Measurements from ENCODE around the gene SMPD1. TPM values are rescaled to one million over a fixed set of nuclear protein-coding genes. Genes with fewer than 3 reads are reported as not detected.

Gene SMPD1
- total RNA-seq, 1 experiment from 2014 or later: 176 TPM

DNA sequence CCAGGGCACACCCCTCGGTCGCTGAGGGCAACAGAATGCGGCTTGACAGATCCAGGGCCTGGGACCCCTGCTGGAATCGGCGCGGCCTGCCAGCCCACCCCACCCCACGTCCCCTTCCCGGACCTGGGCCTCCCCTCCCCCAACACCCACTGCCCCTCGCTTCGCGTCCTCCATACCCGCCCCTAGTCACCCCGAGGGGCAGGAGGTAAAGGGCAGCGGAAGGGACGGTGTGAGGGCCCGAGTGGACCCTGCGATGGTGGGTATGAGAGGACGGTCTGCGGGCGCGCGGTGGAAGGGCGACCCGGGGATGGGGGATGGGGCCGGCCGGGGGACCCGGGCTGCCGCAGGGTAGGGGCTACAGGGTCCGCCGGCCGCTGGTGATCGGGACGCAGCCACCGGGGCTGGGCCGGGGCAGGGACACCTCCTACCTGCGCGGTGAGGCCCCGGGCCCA lies 28.3 kb downstream of the SMPD1 start:
- Histone ChIP-seq H3K27me3 (replicated peaks; ENCODE audit: insufficient read depth, low read depth, low read length, poor library complexity) (no peaks in the 10 kb centered on the region), H3K27ac (ENCODE audit: low read depth, low read length, poor library complexity, severe bottlenecking) (peak overlapping the region; percentile 90), H3K9me3 (ENCODE audit: low read depth, low read length, poor library complexity, severe bottlenecking) (no peaks in the 10 kb centered on the region), H3K4me1 (ENCODE audit: insufficient read depth, low read length, poor library complexity, severe bottlenecking) (peaks cover 13% of the 10 kb centered on the region), H3K4me3 (ENCODE audit: low read depth, low read length, poor library complexity, severe bottlenecking) (peak overlapping the region; percentile 87), H3K36me3 (ENCODE audit: insufficient read depth, low read length, poor library complexity, severe bottlenecking) (no peaks in the 10 kb centered on the region)
- CTCF ChIA-PET: no interaction called here
- no TSS peak for BruUV-seq (replicated peaks)
- TF ChIP-seq, protein P1, sequence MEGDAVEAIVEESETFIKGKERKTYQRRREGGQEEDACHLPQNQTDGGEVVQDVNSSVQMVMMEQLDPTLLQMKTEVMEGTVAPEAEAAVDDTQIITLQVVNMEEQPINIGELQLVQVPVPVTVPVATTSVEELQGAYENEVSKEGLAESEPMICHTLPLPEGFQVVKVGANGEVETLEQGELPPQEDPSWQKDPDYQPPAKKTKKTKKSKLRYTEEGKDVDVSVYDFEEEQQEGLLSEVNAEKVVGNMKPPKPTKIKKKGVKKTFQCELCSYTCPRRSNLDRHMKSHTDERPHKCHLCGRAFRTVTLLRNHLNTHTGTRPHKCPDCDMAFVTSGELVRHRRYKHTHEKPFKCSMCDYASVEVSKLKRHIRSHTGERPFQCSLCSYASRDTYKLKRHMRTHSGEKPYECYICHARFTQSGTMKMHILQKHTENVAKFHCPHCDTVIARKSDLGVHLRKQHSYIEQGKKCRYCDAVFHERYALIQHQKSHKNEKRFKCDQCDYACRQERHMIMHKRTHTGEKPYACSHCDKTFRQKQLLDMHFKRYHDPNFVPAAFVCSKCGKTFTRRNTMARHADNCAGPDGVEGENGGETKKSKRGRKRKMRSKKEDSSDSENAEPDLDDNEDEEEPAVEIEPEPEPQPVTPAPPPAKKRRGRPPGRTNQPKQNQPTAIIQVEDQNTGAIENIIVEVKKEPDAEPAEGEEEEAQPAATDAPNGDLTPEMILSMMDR (conservative IDR thresholded peaks at IDR 0.05; ENCODE audit: low read depth, low read length): no peak
- TF ChIP-seq EZH2 (IDR thresholded peaks at IDR 0.05; ENCODE audit: borderline replicate concordance, low read depth, low read length, poor library complexity, severe bottlenecking): no peak
- no peak for DNase-seq (ENCODE audit: low spot score)
- POLR2A ChIA-PET (ENCODE audit: low non-redundant PET): interaction anchor here (0.5 kb wide), 1 partner anchor 46 kb away, joined by 6 read pairs; no protein-coding TSS in a partner anchor
- intact Hi-C loops (cut with micrococcal nuclease; ENCODE audit: unreplicated experiment): loop anchor here (2.0 kb wide), 1 partner anchor 20 kb away; no protein-coding TSS in a partner anchor

DNA sequence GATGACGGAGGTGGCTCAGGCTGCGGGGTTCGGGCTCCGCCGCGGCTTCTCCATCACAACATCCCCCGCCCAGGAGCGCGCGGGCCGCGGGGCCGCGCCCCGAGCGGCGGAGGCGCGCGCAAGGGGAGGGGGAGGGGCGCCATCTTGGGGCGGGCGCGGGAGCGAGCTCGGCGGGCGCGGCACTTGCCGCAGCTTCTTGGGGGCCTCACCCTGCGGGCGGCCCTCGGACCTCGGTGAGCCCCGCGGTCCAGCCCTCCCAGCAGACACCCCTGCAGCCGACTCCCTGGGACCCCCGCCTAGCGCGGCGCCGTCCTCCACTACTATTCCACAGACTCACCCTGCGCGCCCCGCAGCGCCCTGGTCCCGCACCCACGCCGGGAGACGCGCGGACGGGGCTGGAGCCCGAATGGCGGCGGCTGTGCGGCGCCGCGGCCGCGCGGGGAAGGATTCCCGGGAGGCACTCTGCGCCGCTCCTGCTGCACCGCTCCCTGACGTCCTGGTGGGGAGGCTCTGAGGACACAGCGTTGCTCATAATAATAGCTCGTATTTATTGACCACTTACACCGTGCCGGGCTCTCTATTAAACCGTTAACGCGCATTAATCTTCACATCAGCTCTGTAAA lies 28.8 kb downstream of the SMPD1 start, which contains the start of gene APBB1:
Gene APBB1, minus strand, starts transcription at position 86 of the 623 bp plus-strand sequence. CDS start 7,747 bp downstream, outside the sequence.
- intact Hi-C loops (cut with micrococcal nuclease; ENCODE audit: unreplicated experiment): loop anchor here (2.0 kb wide), 1 partner anchor 20 kb away; no protein-coding TSS in a partner anchor
- POLR2A ChIA-PET (ENCODE audit: low non-redundant PET): no interaction called here
- Histone ChIP-seq H3K4me1 (ENCODE audit: insufficient read depth, low read length, poor library complexity, severe bottlenecking) (peaks cover 11% of the 10 kb centered on the region), H3K4me3 (ENCODE audit: low read depth, low read length, poor library complexity, severe bottlenecking) (peak within 1 kb of the TSS; percentile 87), H3K27ac (ENCODE audit: low read depth, low read length, poor library complexity, severe bottlenecking) (peak within 1 kb of the TSS; percentile 90), H3K27me3 (replicated peaks; ENCODE audit: insufficient read depth, low read depth, low read length, poor library complexity) (no peaks in the 10 kb centered on the region), H3K9me3 (ENCODE audit: low read depth, low read length, poor library complexity, severe bottlenecking) (no peaks in the 10 kb centered on the region), H3K36me3 (ENCODE audit: insufficient read depth, low read length, poor library complexity, severe bottlenecking) (no peaks in the 10 kb centered on the region)
- BruUV-seq (replicated peaks): no TSS peak
- peak; percentile 76 for DNase-seq (ENCODE audit: low spot score)
- CTCF ChIA-PET: interaction anchor here (0.5 kb wide), 1 partner anchor 21 kb away, joined by 4 read pairs; no protein-coding TSS in a partner anchor
- no peak for TF ChIP-seq EZH2 (IDR thresholded peaks at IDR 0.05; ENCODE audit: borderline replicate concordance, low read depth, low read length, poor library complexity, severe bottlenecking)
- TF ChIP-seq, protein P1 (conservative IDR thresholded peaks at IDR 0.05; ENCODE audit: low read depth, low read length): no peak

DNA sequence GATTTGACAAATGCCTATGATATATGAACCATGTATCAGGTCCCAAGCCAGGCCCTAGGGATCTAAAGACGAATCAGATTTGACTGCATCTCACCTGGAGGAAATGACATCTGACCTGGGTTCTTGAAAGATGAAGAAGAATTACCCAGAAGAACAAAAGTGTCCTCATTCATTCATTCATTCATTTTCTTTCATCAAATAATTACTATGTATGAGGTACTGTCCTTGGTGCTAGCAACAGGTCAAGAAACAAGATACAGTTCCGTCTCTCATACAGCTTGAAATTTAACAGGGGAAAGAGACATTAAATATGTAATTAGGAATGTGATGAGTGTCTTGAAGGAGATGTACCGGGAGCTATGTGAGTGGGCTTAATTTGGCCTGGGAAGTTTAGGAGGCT lies 30.4 kb downstream of the SMPD1 start:
- DNase-seq (ENCODE audit: low spot score): no peak
- Histone ChIP-seq H3K9me3 (ENCODE audit: low read depth, low read length, poor library complexity, severe bottlenecking) (no peaks in the 10 kb centered on the region), H3K36me3 (ENCODE audit: insufficient read depth, low read length, poor library complexity, severe bottlenecking) (no peaks in the 10 kb centered on the region), H3K27me3 (replicated peaks; ENCODE audit: insufficient read depth, low read depth, low read length, poor library complexity) (no peaks in the 10 kb centered on the region), H3K4me3 (ENCODE audit: low read depth, low read length, poor library complexity, severe bottlenecking) (no peak overlapping the region), H3K4me1 (ENCODE audit: insufficient read depth, low read length, poor library complexity, severe bottlenecking) (peaks cover 3% of the 10 kb centered on the region), H3K27ac (ENCODE audit: low read depth, low read length, poor library complexity, severe bottlenecking) (no peak overlapping the region)
- ChIA-PET POLR2A (ENCODE audit: low non-redundant PET) (interaction anchor here (0.6 kb wide), 1 partner anchor 25 kb away, joined by 7 read pairs; no protein-coding TSS in a partner anchor), CTCF (no interaction called here)
- intact Hi-C loops (cut with micrococcal nuclease; ENCODE audit: unreplicated experiment): no loop called here
- no TSS peak for BruUV-seq (replicated peaks)
- TF ChIP-seq EZH2 (IDR thresholded peaks at IDR 0.05; ENCODE audit: borderline replicate concordance, low read depth, low read length, poor library complexity, severe bottlenecking): no peak
- TF ChIP-seq, protein P1 (conservative IDR thresholded peaks at IDR 0.05; ENCODE audit: low read depth, low read length): no peak
